Endothelial cell of umbilical vein (primary cell): ENCODE measurements around the gene CRYAB. TPM values are rescaled to one million over a fixed set of nuclear protein-coding genes. Genes with fewer than 3 reads are reported as not detected.

Source experiments
- BruUV-seq: library from RNA; stranded (reverse); fragments of 400-500 nt; replicated peaks from 2 replicates; lab custom pipeline; 2021; lab: Mats Ljungman, UMichigan
- CTCF ChIA-PET: fragments of 300-600, 350-600 bp; sonication (Branson Sonifier 250); formaldehyde crosslinking; loops from one replicate; lab custom pipeline; 2021; ENCODE audit warnings: antibody characterized with exemption, inconsistent platforms; lab: Charles Lee
- POLR2A ChIA-PET: fragments of 300-600, 350-600 bp; sonication (Branson Sonifier 250); formaldehyde crosslinking; loops from one replicate; lab custom pipeline; 2021; ENCODE audit warnings: antibody characterized with exemption, inconsistent platforms; lab: Charles Lee
- DNase-seq: peaks from one replicate; pipeline ENCODE4 v3.0.0-alpha.2; 2011; ENCODE audit warnings: low read depth, low spot score
- FAIRE-seq: peaks from 2 replicates; lab custom pipeline; 2011; peaks lifted over from hg19 to GRCh38; lab: Jason Lieb, UNC
- H2AFZ ChIP-seq: 2 replicates; pipeline ENCODE4 v1.6.0; 2012; ENCODE audit warnings: low read depth, low read length, control low read depth, inconsistent platforms
- H3K27ac ChIP-seq: 2 replicates; pipeline ENCODE4 v1.5.1; 2011; ENCODE audit warnings: low read depth, mild to moderate bottlenecking, control low read depth, low read length, moderate library complexity; ENCODE audit not compliant: insufficient read depth
- H3K27me3 ChIP-seq, 2 experiments: 2 replicates each; pipeline versions ENCODE4 v1.6.0 to v1.6.1; 2011; ENCODE audit warnings: low read length in 2 of 2, mixed read lengths in 1 of 2; ENCODE audit not compliant: control insufficient read depth in 2 of 2, insufficient read depth in 2 of 2
- H3K36me3 ChIP-seq, 2 experiments: 2 replicates in 1 of 2; 3 replicates in 1 of 2; pipeline ENCODE4 v1.5.1; 2011; ENCODE audit warnings: low read length in 2 of 2, mild to moderate bottlenecking in 1 of 2, moderate library complexity in 1 of 2; ENCODE audit not compliant: control insufficient read depth in 2 of 2, insufficient read depth in 2 of 2; ENCODE audit errors: extremely low read depth in 1 of 2
- H3K4me1 ChIP-seq: 3 replicates; pipeline ENCODE4 v1.5.1; 2011; ENCODE audit warnings: mild to moderate bottlenecking, low read length; ENCODE audit not compliant: control insufficient read depth, insufficient read depth; ENCODE audit errors: extremely low read depth
- H3K4me2 ChIP-seq: 2 replicates; pipeline ENCODE4 v1.6.1; 2011; ENCODE audit warnings: low read length, control low read depth, mixed read lengths; ENCODE audit not compliant: insufficient read depth
- H3K4me3 ChIP-seq, 3 experiments: fragments of 200-600 bp in 1 of 3; sonication (generic), shearing (Covaris generic) in 1 of 3; replicated peaks in 1 of 3; 2 replicates each; pipeline ENCODE4 v1.5.1; 2011 to 2016; ENCODE audit warnings: control low read depth in 3 of 3, low read length in 3 of 3, mild to moderate bottlenecking in 2 of 3, inconsistent platforms in 1 of 3, low read depth in 1 of 3, moderate library complexity in 1 of 3; ENCODE audit not compliant: insufficient read depth in 1 of 3
- H3K79me2 ChIP-seq: 2 replicates; pipeline ENCODE4 v1.6.0; 2012; ENCODE audit warnings: low read length, inconsistent platforms; ENCODE audit not compliant: control insufficient read depth, insufficient read depth
- H3K9ac ChIP-seq: replicated peaks from 2 replicates; pipeline ENCODE3; 2011; ENCODE audit warnings: low read length, control low read depth; ENCODE audit not compliant: insufficient read depth; ENCODE audit errors: extremely low read depth
- H3K9me1 ChIP-seq: replicated peaks from 3 replicates; pipeline ENCODE4 v1.6.0; 2011; ENCODE audit warnings: mild to moderate bottlenecking, low read length; ENCODE audit not compliant: control insufficient read depth, insufficient read depth; ENCODE audit errors: extremely low read depth
- H3K9me3 ChIP-seq: replicated peaks from 2 replicates; pipeline ENCODE4 v1.5.1; 2012; ENCODE audit warnings: low read length, inconsistent platforms; ENCODE audit not compliant: control insufficient read depth, insufficient read depth
- H4K20me1 ChIP-seq: replicated peaks from 2 replicates; pipeline ENCODE3; 2011; ENCODE audit warnings: mild to moderate bottlenecking, low read length; ENCODE audit not compliant: control insufficient read depth, insufficient read depth; ENCODE audit errors: extremely low read depth
- EZH2 ChIP-seq: IDR thresholded peaks from 2 replicates; pipeline ENCODE4 v1.6.1; 2012; ENCODE audit warnings: borderline replicate concordance, low read depth, mild to moderate bottlenecking, moderate library complexity, low read length, inconsistent platforms; ENCODE audit not compliant: severe bottlenecking
- FOS ChIP-seq: IDR thresholded peaks from 2 replicates; pipeline ENCODE4 v1.6.1; 2011; ENCODE audit warnings: mild to moderate bottlenecking, low read length, moderate library complexity, borderline replicate concordance; ENCODE audit not compliant: insufficient read depth
- GATA2 ChIP-seq: IDR thresholded peaks from 2 replicates; pipeline ENCODE4 v1.7.0; 2011; ENCODE audit warnings: low read depth, mild to moderate bottlenecking, moderate library complexity, mixed read lengths, low read length; ENCODE audit not compliant: insufficient read length, insufficient read depth
- JUN ChIP-seq: IDR thresholded peaks from 2 replicates; pipeline ENCODE4 v1.6.1; 2011; ENCODE audit warnings: borderline replicate concordance, low read depth; ENCODE audit not compliant: insufficient read length, insufficient read depth
- MYC ChIP-seq: IDR thresholded peaks from one replicate; pipeline ENCODE4 v1.6.1; 2011; ENCODE audit warnings: mild to moderate bottlenecking, low read depth, low read length
- POLR2A ChIP-seq: IDR thresholded peaks from 2 replicates; pipeline ENCODE4 v1.6.1; 2012; ENCODE audit warnings: low read depth, mild to moderate bottlenecking, control low read depth, low read length
- POLR2AphosphoS5 ChIP-seq: IDR thresholded peaks from 2 replicates; pipeline ENCODE4 v1.6.1; 2012; ENCODE audit warnings: low read depth, mild to moderate bottlenecking, control low read depth, low read length, moderate library complexity; ENCODE audit not compliant: insufficient read depth
- dilution Hi-C: fragments of 300-500 bp; cut with MboI; formaldehyde crosslinking; loops from one replicate; pipeline ENCODE4 v1.15.0; 2019; ENCODE audit warnings: low sequenced_read_pairs; ENCODE audit not compliant: extremely low pct_ligation_motif_present
- intact Hi-C: fragments of 100-400 bp; cut with micrococcal nuclease; formaldehyde crosslinking; loops from one replicate; pipeline ENCODE4 v1.10.0; 2022
- polyA plus RNA-seq, 4 experiments: library from polyadenylated mRNA; depleted of rRNA in 3 of 4; stranded (reverse) in 3 of 4; unstranded in 1 of 4; fragments of >200 nt; gene quantifications; 2 replicates each; pipeline versions ENCODE4 v1.2.1 to v1.2.3, GENCODE V29; 2011 to 2012; ENCODE audit warnings: missing spikeins in 1 of 4
- total RNA-seq: library from RNA; stranded (reverse); gene quantifications from 2 replicates; pipeline ENCODE4 v1.2.3, GENCODE V29; 2021
- TF ChIP-seq, protein P1 (sequence below), 2 donors: IDR thresholded peaks; 1 replicate in 1 of 2; 2 replicates in 1 of 2; pipeline ENCODE4 v1.5.1; 2011; ENCODE audit warnings: low read length in 2 of 2, mild to moderate bottlenecking in 2 of 2, moderate library complexity in 2 of 2, control low read depth in 1 of 2, inconsistent platforms in 1 of 2, low read depth in 1 of 2; ENCODE audit not compliant: insufficient read depth in 1 of 2; ENCODE audit errors: extremely low read depth in 1 of 2
- TF ChIP-seq, protein P2 (sequence below): IDR thresholded peaks from 2 replicates; pipeline ENCODE4 v1.6.1; 2011; ENCODE audit not compliant: insufficient read depth, insufficient read length

The CRYAB gene
- total and polyA plus RNA-seq, 2 donors (not counting 3 experiments of a cell fraction or from before 2014, with no cell fraction given): 0.48 TPM; not detected in 1

DNA sequence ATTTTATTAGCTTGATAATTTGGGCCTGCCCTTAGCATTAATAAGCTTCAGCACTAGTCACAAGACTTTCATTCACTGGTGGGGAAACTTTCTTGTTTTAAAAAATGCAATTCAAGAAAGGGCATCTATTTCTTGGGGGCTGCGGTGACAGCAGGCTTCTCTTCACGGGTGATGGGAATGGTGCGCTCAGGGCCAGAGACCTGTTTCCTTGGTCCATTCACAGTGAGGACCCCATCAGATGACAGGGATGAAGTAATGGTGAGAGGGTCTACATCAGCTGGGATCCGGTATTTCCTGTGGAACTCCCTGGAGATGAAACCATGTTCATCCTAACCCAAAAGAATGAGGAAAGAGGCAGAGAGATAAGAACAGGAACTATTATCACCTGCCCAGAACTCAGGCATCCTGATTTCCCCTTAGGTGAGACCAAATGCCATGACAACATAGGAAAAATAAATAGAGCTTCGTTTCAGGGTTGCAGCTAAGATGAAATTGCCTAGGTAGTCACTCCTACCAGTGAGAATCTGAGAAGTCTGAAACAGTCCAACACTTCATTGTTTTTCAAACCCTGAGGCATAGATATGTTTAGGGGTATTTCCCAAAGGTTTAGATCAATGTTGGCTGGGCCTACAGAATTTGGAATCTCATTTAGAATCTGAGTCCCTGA lies 2.8 kb downstream of the CRYAB start:
- H3K9me3 ChIP-seq: no peaks in the 10 kb centered on the region
- no peak overlapping the region for H2AFZ ChIP-seq
- ChIA-PET CTCF (interaction anchor here (1.2 to 1.4 kb wide), 2 partner anchors 10 to 38 kb away, joined by 3 read pairs; partner anchors contain the start of gene C11orf52), POLR2A (no interaction called here)
- dilution Hi-C loops: no loop called here
- intact Hi-C loops: no loop called here
- no peak overlapping the region for H3K27ac ChIP-seq
- FAIRE-seq: no peak
- no peak for TF ChIP-seq POLR2AphosphoS5
- no peak for TF ChIP-seq POLR2A
- no peak for TF ChIP-seq MYC
- TF ChIP-seq, protein P1, sequence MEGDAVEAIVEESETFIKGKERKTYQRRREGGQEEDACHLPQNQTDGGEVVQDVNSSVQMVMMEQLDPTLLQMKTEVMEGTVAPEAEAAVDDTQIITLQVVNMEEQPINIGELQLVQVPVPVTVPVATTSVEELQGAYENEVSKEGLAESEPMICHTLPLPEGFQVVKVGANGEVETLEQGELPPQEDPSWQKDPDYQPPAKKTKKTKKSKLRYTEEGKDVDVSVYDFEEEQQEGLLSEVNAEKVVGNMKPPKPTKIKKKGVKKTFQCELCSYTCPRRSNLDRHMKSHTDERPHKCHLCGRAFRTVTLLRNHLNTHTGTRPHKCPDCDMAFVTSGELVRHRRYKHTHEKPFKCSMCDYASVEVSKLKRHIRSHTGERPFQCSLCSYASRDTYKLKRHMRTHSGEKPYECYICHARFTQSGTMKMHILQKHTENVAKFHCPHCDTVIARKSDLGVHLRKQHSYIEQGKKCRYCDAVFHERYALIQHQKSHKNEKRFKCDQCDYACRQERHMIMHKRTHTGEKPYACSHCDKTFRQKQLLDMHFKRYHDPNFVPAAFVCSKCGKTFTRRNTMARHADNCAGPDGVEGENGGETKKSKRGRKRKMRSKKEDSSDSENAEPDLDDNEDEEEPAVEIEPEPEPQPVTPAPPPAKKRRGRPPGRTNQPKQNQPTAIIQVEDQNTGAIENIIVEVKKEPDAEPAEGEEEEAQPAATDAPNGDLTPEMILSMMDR (IDR thresholded peaks at IDR 0.05; ENCODE audit: extremely low read depth in 1 of 2, insufficient read depth in 1 of 2, low read depth in 1 of 2, low read length in 2 of 2): no peak
- no peak for TF ChIP-seq EZH2
- TF ChIP-seq GATA2: no peak
- TF ChIP-seq JUN: no peak
- TF ChIP-seq, protein P2, sequence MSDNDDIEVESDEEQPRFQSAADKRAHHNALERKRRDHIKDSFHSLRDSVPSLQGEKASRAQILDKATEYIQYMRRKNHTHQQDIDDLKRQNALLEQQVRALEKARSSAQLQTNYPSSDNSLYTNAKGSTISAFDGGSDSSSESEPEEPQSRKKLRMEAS: no peak
- TF ChIP-seq FOS: no peak
- BruUV-seq: no TSS peak
- H3K4me3 ChIP-seq: no peak overlapping the region
- no peaks in the 10 kb centered on the region for H4K20me1 ChIP-seq
- no peaks in the 10 kb centered on the region for H3K9me1 ChIP-seq
- H3K4me2 ChIP-seq: no peak overlapping the region
- no peaks in the 10 kb centered on the region for H3K36me3 ChIP-seq
- no peak overlapping the region for H3K9ac ChIP-seq
- no peaks in the 10 kb centered on the region for H3K4me1 ChIP-seq
- H3K27me3 ChIP-seq: peaks cover 2 to 9% of the 10 kb centered on the region in 2 experiments
- H3K79me2 ChIP-seq: no peaks in the 10 kb centered on the region
- no peak for DNase-seq
